HL-60 (cell line): ENCODE data around the gene TGM4.

ENCODE experiments used
- DNase-seq, 2 experiments: peaks; one replicate each; pipeline ENCODE4 v3.0.0-alpha.2; 2010 to 2020; ENCODE audit warnings: low read depth in 1 of 2, low spot score in 1 of 2
- H3K27ac ChIP-seq: fragments of 250-450 bp; sonication (Bioruptor Pico); replicated peaks from 2 replicates; pipeline ENCODE4 v1.5.1; 2020; ENCODE audit warnings: mild to moderate bottlenecking, moderate library complexity
- H3K27me3 ChIP-seq: fragments of 250-450 bp; sonication (Bioruptor Pico); 2 replicates; pipeline ENCODE4 v1.5.1; 2021; ENCODE audit warnings: mild to moderate bottlenecking, moderate library complexity; ENCODE audit not compliant: insufficient read depth, poor library complexity, severe bottlenecking
- H3K4me3 ChIP-seq: replicated peaks from 2 replicates; pipeline ENCODE4 v1.5.1; 2011; ENCODE audit warnings: mild to moderate bottlenecking, control low read depth, low read length; ENCODE audit not compliant: insufficient read depth
- CTCF ChIP-seq: IDR thresholded peaks from one replicate; pipeline ENCODE4 v1.5.1; 2011; ENCODE audit warnings: low read length, control low read depth, inconsistent platforms; ENCODE audit not compliant: insufficient read depth
- GABPA ChIP-seq: IDR thresholded peaks from 2 replicates; pipeline ENCODE4 v1.6.1; 2012; ENCODE audit warnings: low read depth
- POLR2AphosphoS5 ChIP-seq: IDR thresholded peaks from 2 replicates; pipeline ENCODE4 v1.6.1; 2012; ENCODE audit warnings: low read depth
- REST ChIP-seq: IDR thresholded peaks from 2 replicates; pipeline ENCODE4 v1.6.1; 2012; ENCODE audit warnings: low read depth; ENCODE audit not compliant: insufficient replicate concordance
- SPI1 ChIP-seq: IDR thresholded peaks from 2 replicates; pipeline ENCODE4 v1.6.1; 2012; ENCODE audit warnings: low read depth, mild to moderate bottlenecking, borderline replicate concordance

TGM4 gene

GRCh38 chr3:44923632-44924456, 49.4 kb downstream of the TGM4 start:
- Histone ChIP-seq H3K27me3 (no peaks in the 10 kb centered on the region), H3K4me3 (no peak overlapping the region), H3K27ac (0 out of 2 replicates have a peak overlapping the region, but pooled peaks have one; percentile 6)
- peak in 1 of 2 experiments; percentile 14 for DNase-seq
- TF ChIP-seq REST (no peak), SPI1 (peak; percentile 79), GABPA (no peak), POLR2AphosphoS5 (no peak)

- Histone ChIP-seq H3K4me3 (no peak overlapping the region), H3K27me3 (no peaks in the 10 kb centered on the region), H3K27ac (no peak overlapping the region)
- TF ChIP-seq CTCF (no peak), SPI1 (no peak), REST (no peak)
- no peak for DNase-seq
Observed at GRCh38 chr3:44924457-44925084, 50.2 kb downstream of the TGM4 start.

- no peak for TF ChIP-seq REST
- no peak for TF ChIP-seq POLR2AphosphoS5
- TF ChIP-seq SPI1 = no peak
- TF ChIP-seq GABPA = no peak
- TF ChIP-seq CTCF = no peak
- Histone ChIP-seq H3K4me3 (no peak overlapping the region), H3K27ac (no peak overlapping the region), H3K27me3 (no peaks in the 10 kb centered on the region)
- DNase-seq = no peak
Observed at GRCh38 chr3:44926172-44926571, 51.8 kb downstream of the TGM4 start.
